HG02852 (cell line): Measurements from ENCODE around the gene TNC.

ENCODE experiments used
- ATAC-seq: cut with Tn5 transposase; IDR thresholded peaks from one replicate; pipeline ENCODE4 v1.9.1; 2021; ENCODE audit warnings: mild to moderate bottlenecking, moderate library complexity; ENCODE audit not compliant: unreplicated experiment

TNC gene

DNA sequence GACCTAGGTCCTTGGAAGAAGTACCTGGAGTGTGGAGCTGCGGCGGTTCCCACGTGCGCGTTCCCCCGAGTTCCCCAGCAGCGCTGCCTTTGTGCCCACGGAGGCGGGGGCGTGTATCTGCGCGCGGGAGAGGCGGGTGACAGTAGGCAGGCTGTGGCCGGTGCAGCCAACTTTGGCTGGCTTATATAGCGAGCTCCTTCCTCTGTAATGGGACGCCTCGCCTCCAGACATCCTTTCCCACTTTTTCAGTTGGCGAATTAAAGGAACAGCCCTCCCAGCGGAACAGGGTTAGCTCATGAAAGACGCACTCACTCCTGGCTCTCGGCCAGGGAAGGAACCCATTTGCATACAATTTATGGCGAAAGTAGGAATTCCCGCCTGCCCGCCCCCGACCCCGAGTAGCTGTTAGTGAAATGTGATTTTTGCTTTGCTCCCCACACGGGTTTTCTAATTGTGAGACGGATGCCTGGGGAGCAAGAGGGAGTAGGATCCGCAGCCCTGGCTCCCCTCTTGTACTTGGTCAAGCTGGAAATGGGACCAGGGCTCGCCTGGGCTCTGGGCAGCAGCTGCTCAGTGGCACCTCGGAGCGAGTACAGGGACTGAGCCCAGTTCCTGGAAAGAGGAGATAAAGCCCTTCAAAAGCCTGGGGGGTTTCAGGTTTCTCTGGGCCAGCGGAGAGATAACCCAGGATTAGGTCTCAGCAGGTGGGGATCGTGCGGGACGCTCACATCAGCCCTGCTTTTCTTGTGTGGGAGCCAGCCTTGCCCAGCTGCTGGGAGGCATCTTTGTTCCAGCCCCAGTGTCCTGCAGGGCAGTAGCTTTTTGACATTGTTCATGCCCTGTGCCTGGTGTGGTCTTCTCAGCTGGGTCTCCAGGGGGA is at the start of gene TNC:
Gene TNC (minus strand): TSS at position 159 of the 880 bp plus-strand sequence. CDS start 27,139 bp downstream, outside the sequence.
- ATAC-seq: no peak

- no peak for ATAC-seq
Observed at GRCh38 chr9:115167175-115167574, 49.2 kb upstream of the TNC start.

DNA sequence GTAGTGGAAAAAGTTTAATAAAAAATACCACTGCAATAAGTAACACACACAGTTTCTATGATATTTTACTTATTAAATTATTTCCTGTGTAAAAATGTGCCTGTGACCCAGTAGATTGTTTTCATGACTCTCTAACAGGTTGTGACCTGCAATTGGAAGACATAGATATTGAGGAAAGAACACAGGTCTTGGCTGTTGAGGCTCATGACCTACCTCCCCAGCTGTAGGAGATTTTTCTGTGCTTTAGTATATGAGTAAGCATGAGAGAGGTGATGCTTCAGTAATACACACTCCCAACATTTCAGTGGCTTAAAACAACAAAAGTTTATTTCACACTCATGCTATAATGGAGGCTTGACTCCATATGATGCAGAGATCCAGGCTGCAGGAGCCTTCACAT is 47.3 kb upstream of the TNC start:
- no peak for ATAC-seq

- no peak for ATAC-seq
Observed at GRCh38 chr9:115164511-115164974, 46.6 kb upstream of the TNC start.

- ATAC-seq: no peak
Observed at GRCh38 chr9:115162946-115163345, 45.0 kb upstream of the TNC start.

- no peak for ATAC-seq
Observed at GRCh38 chr9:115161446-115161845, 43.5 kb upstream of the TNC start.

- no peak for ATAC-seq
Observed at GRCh38 chr9:115158661-115159481, 40.9 kb upstream of the TNC start.

- ATAC-seq: no peak
Observed at GRCh38 chr9:115157245-115157674, 39.3 kb upstream of the TNC start.

GRCh38 chr9:115155037-115155436 is 37.1 kb upstream of the TNC start:
- no peak for ATAC-seq

- no peak for ATAC-seq
Observed at GRCh38 chr9:115154617-115155016, 36.7 kb upstream of the TNC start.

GRCh38 chr9:115152281-115152820 is 34.4 kb upstream of the TNC start:
- ATAC-seq: no peak

DNA sequence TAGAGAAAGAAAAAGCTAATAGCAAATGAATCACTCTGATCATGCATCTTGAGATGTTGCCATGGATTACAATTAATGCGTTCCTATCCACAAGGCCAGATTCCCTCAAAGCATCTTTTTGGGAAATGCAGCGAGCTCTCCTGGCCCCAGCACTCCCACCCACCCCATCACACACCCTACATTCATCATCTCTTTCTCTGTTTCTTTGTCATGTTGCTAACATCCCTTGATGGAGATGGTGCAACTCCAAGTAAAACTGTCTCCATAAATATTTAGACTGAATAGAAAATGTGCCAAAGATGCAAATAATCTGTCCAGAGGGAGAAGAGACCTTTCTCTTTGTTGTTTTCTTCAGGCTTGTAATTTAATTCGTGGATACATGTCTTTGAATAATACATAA is 30.8 kb upstream of the TNC start:
- ATAC-seq: no peak

GRCh38 chr9:115146581-115147021 is 28.6 kb upstream of the TNC start:
- no peak for ATAC-seq

GRCh38 chr9:115144706-115145105 is 26.7 kb upstream of the TNC start:
- ATAC-seq: no peak

DNA sequence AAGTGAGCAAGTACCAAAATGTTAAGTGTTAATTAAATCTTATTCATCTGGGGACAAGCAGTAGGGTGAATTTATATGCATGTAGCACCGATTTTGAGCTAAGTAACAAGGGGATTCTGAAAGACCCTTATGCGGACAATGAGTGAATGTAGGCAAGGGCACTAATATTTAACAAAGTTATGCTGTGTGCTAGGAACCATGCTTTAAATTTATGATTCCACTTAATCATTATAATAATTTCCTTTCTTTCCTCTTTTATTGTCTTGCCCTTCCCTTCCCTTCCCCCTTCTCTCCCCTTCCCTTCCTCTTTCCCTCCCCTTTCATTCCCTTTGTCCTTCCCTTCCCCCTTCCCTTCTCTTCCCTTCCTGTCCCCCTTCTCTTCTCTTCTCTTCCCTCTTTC is 25.7 kb upstream of the TNC start:
- no peak for ATAC-seq

DNA sequence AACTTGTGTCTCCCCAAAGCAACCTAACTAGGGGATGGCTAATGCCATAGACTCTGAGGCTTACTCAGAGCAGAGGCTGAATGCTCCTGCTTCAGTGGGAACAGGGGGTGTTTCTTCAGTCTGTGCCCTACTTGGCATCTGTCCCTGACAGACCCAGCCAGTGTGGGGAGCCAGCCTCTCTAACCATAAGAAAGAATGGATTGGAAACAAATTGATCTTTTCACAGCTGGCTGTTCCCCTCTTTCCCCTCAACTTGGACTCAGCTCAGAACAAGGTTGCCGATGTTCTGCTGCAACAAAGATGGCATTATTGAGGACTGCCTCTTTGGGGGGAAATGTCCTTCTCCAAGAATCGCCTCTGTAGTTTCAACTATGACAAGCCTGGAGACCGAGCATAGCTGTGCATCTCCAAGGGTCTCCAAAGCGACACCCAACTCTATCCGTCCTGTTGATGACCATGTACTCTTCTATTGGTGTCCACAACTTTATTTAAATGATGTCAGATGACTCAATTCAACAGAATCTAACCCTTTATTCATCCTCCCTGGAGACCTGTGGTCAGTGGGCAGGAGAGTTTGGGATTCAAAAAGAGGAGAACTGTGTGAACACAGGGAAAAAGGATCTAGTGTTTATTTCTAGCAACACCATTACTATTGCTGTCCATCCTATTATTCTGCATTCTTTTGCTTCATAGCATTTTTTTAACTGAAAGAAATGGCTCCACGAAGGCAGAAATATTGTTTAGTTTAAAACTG is 24.7 kb upstream of the TNC start:
- ATAC-seq: no peak

DNA sequence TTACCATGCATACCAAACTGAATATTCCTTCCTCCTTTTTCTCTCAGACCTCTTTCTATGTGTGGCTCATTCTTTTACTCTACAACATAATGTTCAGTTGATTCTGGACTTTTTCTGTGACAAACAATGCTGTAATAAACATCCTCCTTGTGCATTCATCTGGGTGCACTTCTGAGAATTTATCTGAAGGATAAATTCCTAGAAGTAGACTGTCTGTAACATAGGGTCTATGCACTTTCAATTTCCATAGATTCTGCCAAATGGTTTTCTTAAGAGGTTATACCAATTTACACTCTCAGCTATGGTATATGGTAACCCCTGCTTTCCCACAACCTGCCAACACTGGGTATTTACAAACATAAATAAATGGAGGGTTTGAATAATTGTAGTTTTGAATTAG is 24.1 kb upstream of the TNC start:
- ATAC-seq: no peak

- ATAC-seq: no peak
Observed at GRCh38 chr9:115141612-115142011, 23.7 kb upstream of the TNC start.

DNA sequence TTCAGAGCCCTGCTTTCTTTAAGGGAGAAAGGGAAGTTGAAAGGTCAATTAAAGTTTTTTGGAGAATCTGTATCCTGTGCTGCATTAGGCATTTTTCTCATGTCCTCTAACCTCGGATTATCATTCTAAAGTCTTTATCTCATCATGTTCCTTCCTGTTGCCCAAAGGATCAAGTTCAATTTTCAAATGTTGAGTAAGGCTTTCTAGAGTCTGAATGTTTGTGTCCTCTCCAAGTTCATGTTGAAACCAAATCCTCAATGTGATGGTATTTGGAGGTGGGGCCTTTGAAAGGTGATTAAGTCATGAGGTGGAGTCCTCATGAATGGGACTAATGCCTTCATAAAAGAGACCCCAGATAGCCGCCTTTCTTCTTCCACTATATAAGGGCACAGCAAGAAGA is 20.2 kb upstream of the TNC start:
- ATAC-seq: no peak

- no peak for ATAC-seq
Observed at GRCh38 chr9:115137526-115137925, 19.6 kb upstream of the TNC start.
